WTC11 (cell line): ENCODE results near the gene DCAF6. TPM values are rescaled to one million over a fixed set of nuclear protein-coding genes. Genes with fewer than 3 reads are reported as not detected.
A peak's percentile ranks its signal among the peaks of the same experiment; 100 is the strongest.

Source experiments
- ATAC-seq: fragments of 200-7000 bp; cut with Tn5 transposase; 2 replicates; pipeline ENCODE4 v1.10.0; 2021; ENCODE audit warnings: mild to moderate bottlenecking, moderate library complexity
- CTCF ChIA-PET: fragments of 300-600 bp; sonication (Branson Sonifier 250); formaldehyde crosslinking; loops from one replicate; lab custom pipeline; 2021; ENCODE audit warnings: antibody characterized with exemption; lab: Charles Lee
- POLR2A ChIA-PET: fragments of 350-600 bp; sonication (Branson Sonifier 250); formaldehyde crosslinking; loops from one replicate; lab custom pipeline; 2021; ENCODE audit warnings: antibody characterized with exemption; lab: Charles Lee
- DNase-seq: peaks from one replicate; pipeline ENCODE4 v3.0.0; 2021; ENCODE audit warnings: low spot score
- H3K27ac Mint-ChIP-seq: 2 replicates; pipeline ENCODE4 v1.8.0; 2021; ENCODE audit warnings: mixed read lengths
- H3K27me3 Mint-ChIP-seq: 2 replicates; pipeline ENCODE4 v1.8.0; 2021; ENCODE audit warnings: low read depth, mild to moderate bottlenecking, moderate library complexity, mixed read lengths
- H3K36me3 Mint-ChIP-seq: 2 replicates; pipeline ENCODE4 v1.8.0; 2021; ENCODE audit warnings: mixed read lengths
- H3K4me1 Mint-ChIP-seq: 2 replicates; pipeline ENCODE4 v1.8.0; 2022; ENCODE audit warnings: mixed read lengths
- H3K4me3 Mint-ChIP-seq: 2 replicates; pipeline ENCODE4 v1.8.0; 2021; ENCODE audit warnings: mild to moderate bottlenecking, moderate library complexity, mixed read lengths
- H3K9me3 Mint-ChIP-seq: 2 replicates; pipeline ENCODE4 v1.8.0; 2021; ENCODE audit warnings: mixed read lengths
- E2F5 ChIP-seq: sonication (generic); formaldehyde crosslinking; IDR thresholded peaks from 2 replicates; pipeline ENCODE4 v1.8.1; 2022; ENCODE audit warnings: mild to moderate bottlenecking, moderate library complexity, missing genetic modification reagents
- ESRRA ChIP-seq: sonication (generic); formaldehyde crosslinking; IDR thresholded peaks from 2 replicates; pipeline ENCODE4 v1.8.1; 2022; ENCODE audit warnings: mild to moderate bottlenecking, missing genetic modification reagents, borderline replicate concordance
- FOXK1 ChIP-seq: sonication (generic); formaldehyde crosslinking; IDR thresholded peaks from 2 replicates; pipeline ENCODE4 v1.8.0; 2022; ENCODE audit warnings: mild to moderate bottlenecking, moderate library complexity, missing genetic modification reagents
- FOXP1 ChIP-seq: sonication (generic); formaldehyde crosslinking; IDR thresholded peaks from 2 replicates; pipeline ENCODE4 v1.8.0; 2022; ENCODE audit warnings: missing genetic modification reagents, mild to moderate bottlenecking, moderate library complexity, borderline replicate concordance
- GTF2I ChIP-seq: fragments of 250-450 bp; sonication (Bioruptor Pico); conservative IDR thresholded peaks from 2 replicates; pipeline ENCODE4 v1.4.0; 2021; ENCODE audit warnings: mild to moderate bottlenecking
- JAZF1 ChIP-seq: fragments of 250-450 bp; sonication (Bioruptor Pico); IDR thresholded peaks from 2 replicates; pipeline ENCODE4 v1.9.0; 2021; ENCODE audit warnings: moderate library complexity, mild to moderate bottlenecking, inconsistent platforms
- KAT7 ChIP-seq: sonication (generic); formaldehyde crosslinking; IDR thresholded peaks from 2 replicates; pipeline ENCODE4 v1.8.1; 2023; ENCODE audit warnings: missing genetic modification reagents, mild to moderate bottlenecking, borderline replicate concordance
- NFATC4 ChIP-seq: fragments of 250-450 bp; sonication (Bioruptor Pico); IDR thresholded peaks from 2 replicates; pipeline ENCODE4 v1.9.0; 2021; ENCODE audit warnings: mild to moderate bottlenecking
- RORB ChIP-seq: fragments of 250-450 bp; sonication (Bioruptor Pico); IDR thresholded peaks from 2 replicates; pipeline ENCODE4 v1.9.0; 2021; ENCODE audit warnings: mild to moderate bottlenecking
- TP53 ChIP-seq: sonication (generic); formaldehyde crosslinking; IDR thresholded peaks from 2 replicates; pipeline ENCODE4 v1.8.1; 2023; ENCODE audit warnings: mild to moderate bottlenecking, missing genetic modification reagents
- USF2 ChIP-seq: sonication (generic); formaldehyde crosslinking; IDR thresholded peaks from 2 replicates; pipeline ENCODE4 v1.8.1; 2023; ENCODE audit warnings: mild to moderate bottlenecking, missing genetic modification reagents, moderate library complexity
- ZNF121 ChIP-seq: sonication (generic); formaldehyde crosslinking; IDR thresholded peaks from 2 replicates; pipeline ENCODE4 v1.8.0; 2023; ENCODE audit warnings: missing genetic modification reagents
- ZNF232 ChIP-seq: sonication (generic); formaldehyde crosslinking; IDR thresholded peaks from 2 replicates; pipeline ENCODE4 v1.8.0; 2022; ENCODE audit warnings: mild to moderate bottlenecking, missing genetic modification reagents
- ZNF263 ChIP-seq: sonication (generic); formaldehyde crosslinking; IDR thresholded peaks from 2 replicates; pipeline ENCODE4 v1.8.1; 2022; ENCODE audit warnings: low read depth, mild to moderate bottlenecking, moderate library complexity, missing genetic modification reagents
- ZNF396 ChIP-seq: fragments of 250-450 bp; sonication (Bioruptor Pico); IDR thresholded peaks from 2 replicates; pipeline ENCODE4 v1.8.0; 2021; ENCODE audit warnings: mild to moderate bottlenecking, moderate library complexity, borderline replicate concordance
- total RNA-seq: library from RNA; stranded (reverse); gene quantifications from 3 replicates; pipeline ENCODE4 v1.2.3, GENCODE V29; 2021
- TF ChIP-seq, protein P1 (sequence below): sonication (generic); formaldehyde crosslinking; IDR thresholded peaks from 2 replicates; pipeline ENCODE4 v1.8.1; 2022; ENCODE audit warnings: low read depth, mild to moderate bottlenecking, moderate library complexity, missing genetic modification reagents, borderline replicate concordance
- TF ChIP-seq, protein P2 (sequence below): sonication (generic); formaldehyde crosslinking; IDR thresholded peaks from 2 replicates; pipeline ENCODE4 v1.8.0; 2022; ENCODE audit warnings: mild to moderate bottlenecking, missing genetic modification reagents

Gene DCAF6
- total RNA-seq, 1 experiment from 2014 or later = 13.5 TPM

DNA sequence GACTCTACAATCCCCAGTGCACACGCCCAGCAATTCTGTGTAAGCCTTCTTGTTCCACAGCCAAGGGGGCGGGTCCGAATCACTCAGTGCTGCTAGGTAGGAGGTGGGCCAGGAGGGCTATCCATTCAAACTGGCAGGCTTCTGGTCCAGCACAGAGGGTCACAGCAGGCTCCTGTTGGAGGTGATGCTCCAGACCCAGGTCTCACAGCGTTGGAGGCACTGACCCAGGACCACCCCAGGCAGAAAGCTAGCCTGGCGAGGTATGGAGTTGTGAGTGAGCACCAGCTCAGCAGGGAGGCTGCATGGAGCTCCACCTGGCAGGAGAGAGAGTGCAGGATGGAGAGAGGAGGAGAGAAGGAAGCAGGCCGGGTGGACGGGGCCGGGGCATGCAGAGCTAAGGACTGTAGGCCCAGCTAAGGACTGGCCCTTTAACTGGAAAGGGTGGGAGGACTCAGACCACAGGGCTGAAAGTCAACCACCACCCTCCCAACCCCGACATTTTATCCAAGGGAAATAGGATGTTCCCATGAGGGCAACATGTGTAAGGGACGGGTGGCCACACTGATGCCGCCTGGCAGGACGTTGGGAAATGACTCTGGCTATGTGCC is 161.5 kb downstream of the DCAF6 start (continued):
- TF ChIP-seq, protein P1, sequence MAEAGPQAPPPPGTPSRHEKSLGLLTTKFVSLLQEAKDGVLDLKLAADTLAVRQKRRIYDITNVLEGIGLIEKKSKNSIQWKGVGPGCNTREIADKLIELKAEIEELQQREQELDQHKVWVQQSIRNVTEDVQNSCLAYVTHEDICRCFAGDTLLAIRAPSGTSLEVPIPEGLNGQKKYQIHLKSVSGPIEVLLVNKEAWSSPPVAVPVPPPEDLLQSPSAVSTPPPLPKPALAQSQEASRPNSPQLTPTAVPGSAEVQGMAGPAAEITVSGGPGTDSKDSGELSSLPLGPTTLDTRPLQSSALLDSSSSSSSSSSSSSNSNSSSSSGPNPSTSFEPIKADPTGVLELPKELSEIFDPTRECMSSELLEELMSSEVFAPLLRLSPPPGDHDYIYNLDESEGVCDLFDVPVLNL = no peak
- TF ChIP-seq ZNF263 (CRISPR knock-in tag) = no peak
- TF ChIP-seq ZNF232 (CRISPR knock-in tag) = no peak
- TF ChIP-seq JAZF1 (CRISPR knock-in tag) = no peak

DNA sequence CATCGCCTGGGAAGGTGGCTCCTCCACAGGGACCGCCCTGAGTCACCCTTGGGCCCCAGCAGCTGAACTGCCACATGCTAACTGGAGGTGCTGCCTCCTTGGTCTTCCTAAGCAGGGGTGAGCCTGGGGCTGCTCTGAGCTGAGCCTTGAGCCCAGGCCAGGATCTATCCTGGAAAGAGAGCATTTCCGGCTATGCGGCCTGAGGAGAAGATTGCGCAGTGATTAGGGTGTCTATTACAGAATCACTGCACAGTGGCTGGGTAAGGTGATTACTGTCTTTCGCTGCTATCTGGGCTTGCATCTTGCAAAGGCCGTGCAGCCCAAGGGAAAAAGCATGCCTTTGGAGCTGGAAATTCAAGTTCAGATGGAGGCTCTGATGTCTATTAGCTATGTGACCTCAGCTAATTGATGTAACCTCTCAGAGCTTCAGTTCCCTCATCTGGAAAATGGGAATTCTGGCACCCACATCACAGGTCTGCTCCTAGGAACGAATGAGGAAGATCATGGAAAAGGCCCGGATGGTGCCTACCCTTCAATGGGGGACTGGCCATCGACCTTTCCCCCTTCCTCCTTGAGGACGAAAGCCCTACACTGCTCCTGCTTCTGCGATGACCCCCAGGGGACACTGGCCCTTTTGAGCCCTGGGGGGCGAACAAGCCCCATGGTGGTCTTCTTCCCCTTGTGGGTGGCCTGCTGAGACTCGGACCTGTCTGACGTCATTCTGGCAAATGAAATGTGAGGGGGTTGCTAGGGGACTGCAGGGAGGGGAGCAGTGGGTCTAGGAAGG is 162.2 kb downstream of the DCAF6 start:
- Mint-ChIP-seq H3K9me3 (no peaks in the 10 kb centered on the region), H3K27ac (peak overlapping the region; percentile 29; the same call in 1 of the 2 replicates), H3K36me3 (peaks cover 5% of the 10 kb centered on the region), H3K4me3 (no peak overlapping the region), H3K4me1 (no peaks in the 10 kb centered on the region), H3K27me3 (no peaks in the 10 kb centered on the region)
- CTCF ChIA-PET = interaction anchor here (0.5 to 1.1 kb wide), 3 partner anchors 12 to 296 kb away, joined by 3 to 5 read pairs (median 3); no protein-coding TSS in a partner anchor
- DNase-seq (no peak), ATAC-seq (no peak)
- POLR2A ChIA-PET = no interaction called here
- TF ChIP-seq FOXP1 (CRISPR knock-in tag) = no peak
- TF ChIP-seq ZNF121 (CRISPR knock-in tag) = no peak
- TF ChIP-seq FOXK1 (CRISPR knock-in tag) = no peak
- no peak for TF ChIP-seq USF2 (CRISPR knock-in tag)
- TF ChIP-seq TP53 (CRISPR knock-in tag) = no peak

DNA sequence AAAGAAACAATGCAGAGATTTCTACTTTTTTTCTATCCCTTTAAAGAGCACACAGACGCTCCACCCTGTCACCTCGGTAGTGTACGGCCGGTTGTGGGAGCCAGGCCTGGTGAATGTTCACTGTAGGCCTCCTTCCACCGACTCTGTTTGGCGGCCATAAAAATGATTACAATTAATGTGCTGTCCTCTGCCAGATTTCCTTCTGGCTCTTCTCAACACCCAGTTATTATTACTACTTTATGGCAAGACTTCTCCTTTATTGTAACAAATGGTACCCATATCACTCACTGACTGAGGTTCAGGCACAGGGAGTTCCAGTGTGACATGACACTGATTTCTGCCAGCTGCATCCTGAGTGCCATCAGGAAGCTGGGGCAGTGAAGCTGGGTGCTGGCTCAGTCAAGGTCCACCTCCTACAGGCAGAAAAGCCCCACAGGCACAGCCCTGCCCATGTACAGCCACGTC is 162.9 kb downstream of the DCAF6 start:
- Mint-ChIP-seq H3K27ac (no peak overlapping the region), H3K27me3 (no peaks in the 10 kb centered on the region), H3K4me3 (no peak overlapping the region), H3K9me3 (no peaks in the 10 kb centered on the region), H3K4me1 (no peaks in the 10 kb centered on the region), H3K36me3 (peaks cover 5% of the 10 kb centered on the region)
- ChIA-PET CTCF (interaction anchor here (0.5 kb wide), 1 partner anchor 11 kb away, joined by 3 read pairs; no protein-coding TSS in a partner anchor), POLR2A (no interaction called here)
- no peak for TF ChIP-seq E2F5 (CRISPR knock-in tag)
- no peak for TF ChIP-seq KAT7 (CRISPR knock-in tag)
- TF ChIP-seq, protein P2, sequence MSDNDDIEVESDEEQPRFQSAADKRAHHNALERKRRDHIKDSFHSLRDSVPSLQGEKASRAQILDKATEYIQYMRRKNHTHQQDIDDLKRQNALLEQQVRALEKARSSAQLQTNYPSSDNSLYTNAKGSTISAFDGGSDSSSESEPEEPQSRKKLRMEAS (CRISPR knock-in tag) = no peak
- DNase-seq (no peak), ATAC-seq (no peak)

GRCh38 chr1:168100315-168101002 is 164.0 kb downstream of the DCAF6 start:
- CTCF ChIA-PET = interaction anchor here (1.3 kb wide), 1 partner anchor 18 kb away, joined by 5 read pairs; no protein-coding TSS in a partner anchor
- H3K9me3 Mint-ChIP-seq = no peaks in the 10 kb centered on the region
- H3K27me3 Mint-ChIP-seq = no peaks in the 10 kb centered on the region
- ATAC-seq = no peak
- H3K4me1 Mint-ChIP-seq = no peaks in the 10 kb centered on the region
- no peak overlapping the region for H3K4me3 Mint-ChIP-seq
- TF ChIP-seq GTF2I (CRISPR knock-in tag) = no peak
- no peak for TF ChIP-seq ZNF396 (CRISPR knock-in tag)
- TF ChIP-seq ESRRA (CRISPR knock-in tag) = no peak
- TF ChIP-seq ZNF263 (CRISPR knock-in tag) = no peak
- no peak for TF ChIP-seq RORB
- no peak for TF ChIP-seq NFATC4 (CRISPR knock-in tag)
- TF ChIP-seq, all 79 proteins: peak for 0
- no peak for DNase-seq
- POLR2A ChIA-PET = no interaction called here
- Mint-ChIP-seq H3K27ac (no peak overlapping the region), H3K36me3 (peaks cover 2% of the 10 kb centered on the region; the same call in 1 of the 2 replicates)
